Transverse colon (tissue), 4 donors: ENCODE results near the gene ALMS1. TPM values are rescaled to one million over a fixed set of nuclear protein-coding genes. Genes with fewer than 3 reads are reported as not detected.

Experiments used
- DNase-seq: peaks from one replicate; pipeline ENCODE4 v3.0.0-alpha.2; 2019
- H3K27ac ChIP-seq, 4 donors: fragments of 200-600 bp; sonication (generic); 2 replicates each; pipeline ENCODE4 v1.5.1; 2016 to 2018; ENCODE audit warnings: inconsistent platforms in 4 of 4
- H3K27me3 ChIP-seq: fragments of 200-600 bp; sonication (generic); 2 replicates; pipeline ENCODE4 v1.5.1; 2017; ENCODE audit warnings: inconsistent platforms
- H3K36me3 ChIP-seq, 4 donors: fragments of 200-600 bp; sonication (generic); 2 replicates each; pipeline ENCODE4 v1.5.1; 2017 to 2019; ENCODE audit warnings: inconsistent platforms in 4 of 4
- H3K4me1 ChIP-seq, 4 donors: fragments of 200-600 bp; sonication (generic); 2 replicates each; pipeline ENCODE4 v1.5.1; 2017 to 2020; ENCODE audit warnings: inconsistent platforms in 4 of 4
- H3K4me3 ChIP-seq, 4 donors: fragments of 200-600 bp; sonication (generic); 1 replicate in 1 of 4; 2 replicates in 3 of 4; pipeline versions ENCODE4 v1.5.1 to v1.6.1; 2017 to 2019; ENCODE audit warnings: inconsistent platforms in 4 of 4
- H3K9me3 ChIP-seq, 2 donors: fragments of 200-600 bp; sonication (generic); 2 replicates each; pipeline ENCODE4 v1.5.1; 2017 to 2019; ENCODE audit warnings: inconsistent platforms in 2 of 2
- EP300 ChIP-seq: sonication (generic); formaldehyde crosslinking; IDR thresholded peaks from one replicate; pipeline ENCODE4 v1.6.1; 2017; ENCODE audit warnings: antibody characterized with exemption, low read depth
- POLR2A ChIP-seq: fragments of 450-650 bp; IDR thresholded peaks from one replicate; pipeline ENCODE4 v1.6.1; 2016; ENCODE audit warnings: antibody characterized with exemption, mild to moderate bottlenecking, moderate library complexity
- POLR2AphosphoS5 ChIP-seq, 3 donors: sonication (generic); formaldehyde crosslinking; IDR thresholded peaks; one replicate each; pipeline ENCODE4 v1.6.1; 2016; ENCODE audit warnings: antibody characterized with exemption in 3 of 3
- WGBS, 2 donors: methylation state at CpG; one replicate each; pipeline ENCODE4 v1.1.5; 2018; ENCODE audit warnings: low coverage in 1 of 2; 5-methylcytosine and 5-hydroxymethylcytosine counted together
- in situ Hi-C, 4 donors: fragments of 200-750 bp; cut with MboI; loops; one replicate each; pipeline versions ENCODE4 v1.15.0 to v1.15.1; 2017; ENCODE audit warnings: low sequenced_read_pairs in 3 of 4, low pct_ligation_motif_present in 1 of 4, low pct_unique_long_range_greater_than_20kb in 1 of 4
- intact Hi-C: fragments of 100-400 bp; cut with DNase I; formaldehyde crosslinking; loops from one replicate; pipeline ENCODE4 v1.15.1; 2023; ENCODE audit warnings: low total_unique reads
- total RNA-seq, 4 donors: library from RNA; depleted of rRNA; stranded (reverse); fragments of >200 nt; gene quantifications; one replicate each; pipeline ENCODE4 v1.1.0, GENCODE V29; 2016
- TF ChIP-seq, protein P1 (sequence below), 5 experiments: fragments of 200-600 bp in 3 of 5; fragments of 450-650 bp in 2 of 5; sonication (generic) in 3 of 5; IDR thresholded peaks; 1 replicate in 2 of 5; 2 replicates in 3 of 5; pipeline ENCODE4 v1.5.1; 2016 to 2017; ENCODE audit warnings: antibody characterized with exemption in 5 of 5, inconsistent platforms in 3 of 5, mild to moderate bottlenecking in 2 of 5, moderate library complexity in 1 of 5

The ALMS1 gene
- total RNA-seq, 4 donors from 2014 or later, result 22.4 to 72.4 (median 29.9) TPM

DNA sequence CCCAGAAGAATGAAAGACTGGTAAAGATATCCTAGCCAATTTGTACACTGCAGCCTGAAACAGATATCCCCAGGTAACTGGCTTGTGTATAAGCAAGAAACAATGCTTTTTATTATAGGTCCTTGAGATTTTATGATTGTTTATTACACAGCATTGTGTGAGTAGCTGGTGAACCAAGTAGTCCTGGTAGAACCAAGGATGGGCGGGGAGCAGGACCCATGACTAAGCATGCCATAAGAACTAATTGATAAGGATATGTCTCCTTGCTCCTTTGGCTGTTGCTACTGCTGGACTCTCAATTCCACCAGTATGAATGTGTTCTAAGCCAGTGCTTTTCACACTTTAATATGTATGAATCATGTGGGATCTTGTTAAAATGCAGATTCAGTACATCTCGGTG lies 12.3 kb upstream of the ALMS1 start:
- in situ Hi-C loops (no loop called here), intact Hi-C loops (no loop called here)
- Histone ChIP-seq H3K36me3 (no peaks in the 10 kb centered on the region), H3K4me3 (no peak overlapping the region), H3K9me3 (no peaks in the 10 kb centered on the region), H3K27me3 (peaks cover 17% of the 10 kb centered on the region), H3K27ac (no peak overlapping the region), H3K4me1 (no peaks in the 10 kb centered on the region)
- TF ChIP-seq, protein P1, sequence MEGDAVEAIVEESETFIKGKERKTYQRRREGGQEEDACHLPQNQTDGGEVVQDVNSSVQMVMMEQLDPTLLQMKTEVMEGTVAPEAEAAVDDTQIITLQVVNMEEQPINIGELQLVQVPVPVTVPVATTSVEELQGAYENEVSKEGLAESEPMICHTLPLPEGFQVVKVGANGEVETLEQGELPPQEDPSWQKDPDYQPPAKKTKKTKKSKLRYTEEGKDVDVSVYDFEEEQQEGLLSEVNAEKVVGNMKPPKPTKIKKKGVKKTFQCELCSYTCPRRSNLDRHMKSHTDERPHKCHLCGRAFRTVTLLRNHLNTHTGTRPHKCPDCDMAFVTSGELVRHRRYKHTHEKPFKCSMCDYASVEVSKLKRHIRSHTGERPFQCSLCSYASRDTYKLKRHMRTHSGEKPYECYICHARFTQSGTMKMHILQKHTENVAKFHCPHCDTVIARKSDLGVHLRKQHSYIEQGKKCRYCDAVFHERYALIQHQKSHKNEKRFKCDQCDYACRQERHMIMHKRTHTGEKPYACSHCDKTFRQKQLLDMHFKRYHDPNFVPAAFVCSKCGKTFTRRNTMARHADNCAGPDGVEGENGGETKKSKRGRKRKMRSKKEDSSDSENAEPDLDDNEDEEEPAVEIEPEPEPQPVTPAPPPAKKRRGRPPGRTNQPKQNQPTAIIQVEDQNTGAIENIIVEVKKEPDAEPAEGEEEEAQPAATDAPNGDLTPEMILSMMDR (IDR thresholded peaks at IDR 0.05), result no peak
- no peak for TF ChIP-seq POLR2AphosphoS5 (IDR thresholded peaks at IDR 0.05)
- TF ChIP-seq POLR2A, result no peak
- no peak for TF ChIP-seq EP300
- peak; percentile 19 for DNase-seq
- WGBS, 2 donors, result 61% methylated on average over 2 of the region's 2 CpGs; no CpG with 5 or more reads in 1 of the 2 donors

DNA sequence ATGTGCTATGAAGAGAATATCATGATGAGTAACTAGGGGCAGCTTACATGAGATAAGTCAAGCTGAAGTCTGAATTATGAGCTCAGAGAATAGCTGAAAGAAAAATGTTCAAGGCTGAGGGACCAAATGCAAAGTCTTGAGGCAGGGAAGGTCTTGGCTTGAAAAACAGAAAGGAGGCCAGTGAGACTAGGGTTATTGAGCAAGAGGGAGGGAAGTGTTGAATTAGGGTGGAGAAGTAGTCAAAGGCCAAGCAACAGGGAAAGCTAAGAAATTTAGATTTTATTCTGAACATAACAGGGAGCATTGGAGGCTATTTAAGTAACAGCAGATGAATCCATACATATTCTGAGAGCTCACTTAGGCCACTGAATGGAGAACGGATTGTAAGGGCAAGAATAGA lies 11.4 kb upstream of the ALMS1 start:
- no peaks in the 10 kb centered on the region for H3K36me3 ChIP-seq
- TF ChIP-seq EP300 (no peak), POLR2AphosphoS5 (IDR thresholded peaks at IDR 0.05) (no peak), POLR2A (no peak)
- TF ChIP-seq, protein P1 (IDR thresholded peaks at IDR 0.05), result no peak
- DNase-seq, result no peak
- no peaks in the 10 kb centered on the region for H3K4me1 ChIP-seq
- no peak overlapping the region for H3K27ac ChIP-seq
- H3K9me3 ChIP-seq, result no peaks in the 10 kb centered on the region
- WGBS, 2 donors, result 83% methylated on average over 1 of the region's 1 CpG; no CpG with 5 or more reads in 1 of the 2 donors
- in situ Hi-C loops (no loop called here), intact Hi-C loops (no loop called here)
- peaks cover 21% of the 10 kb centered on the region for H3K27me3 ChIP-seq
- no peak overlapping the region for H3K4me3 ChIP-seq

DNA sequence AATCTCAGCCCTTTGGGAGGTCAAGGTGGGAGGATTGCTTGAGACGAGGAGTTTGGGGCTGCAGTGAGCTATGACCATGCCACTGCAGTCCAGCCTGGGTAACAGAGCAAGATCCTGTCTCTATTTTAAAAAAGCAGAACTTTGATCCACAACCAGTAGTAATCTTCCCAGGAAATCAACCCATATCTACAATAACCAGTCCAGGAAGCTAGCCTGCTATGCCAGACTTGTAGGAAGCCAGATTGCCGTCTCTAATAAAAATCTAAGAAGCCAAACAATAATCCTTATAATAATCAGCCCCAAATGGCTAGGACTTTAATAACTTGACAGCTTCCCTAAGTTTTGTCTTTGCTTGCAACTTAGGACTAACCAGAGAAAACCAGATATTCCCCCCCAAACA lies 9.0 kb upstream of the ALMS1 start:
- DNase-seq, result no peak
- H3K27ac ChIP-seq, result no peak overlapping the region
- in situ Hi-C loops (no loop called here), intact Hi-C loops (no loop called here)
- WGBS, 2 donors, result 75 to 92% methylated on average over 1 to 2 of the region's 2 CpGs
- H3K4me3 ChIP-seq, result no peak overlapping the region
- no peaks in the 10 kb centered on the region for H3K36me3 ChIP-seq
- peaks cover 28% of the 10 kb centered on the region for H3K27me3 ChIP-seq
- no peaks in the 10 kb centered on the region for H3K9me3 ChIP-seq
- TF ChIP-seq POLR2A (no peak), EP300 (no peak), POLR2AphosphoS5 (IDR thresholded peaks at IDR 0.05) (no peak)
- TF ChIP-seq, protein P1 (IDR thresholded peaks at IDR 0.05), result no peak
- no peaks in the 10 kb centered on the region for H3K4me1 ChIP-seq

DNA sequence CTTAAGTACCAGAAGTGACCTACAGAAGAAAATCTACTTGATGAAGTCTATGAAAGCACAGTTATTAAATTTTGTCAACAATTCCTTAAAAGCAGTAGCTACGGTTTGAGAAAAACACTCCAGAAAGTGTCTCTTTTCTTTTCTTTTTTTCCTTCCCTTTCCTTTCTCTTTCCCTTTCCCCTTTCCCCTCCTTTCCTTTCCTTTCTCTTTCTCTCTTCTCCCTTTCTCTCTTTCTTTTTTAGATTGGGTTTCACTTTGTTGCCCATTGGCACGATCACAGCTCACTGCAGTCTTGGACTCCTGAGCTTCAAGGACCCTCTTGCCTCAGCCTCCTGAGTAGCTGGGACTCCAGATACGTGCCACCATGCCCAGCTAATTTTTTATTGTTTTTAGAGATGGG lies 2.6 kb upstream of the ALMS1 start:
- H3K4me3 ChIP-seq, result no peak overlapping the region
- peaks cover 10% of the 10 kb centered on the region for H3K27me3 ChIP-seq
- DNase-seq, result no peak
- no peaks in the 10 kb centered on the region for H3K36me3 ChIP-seq
- H3K4me1 ChIP-seq, result peaks cover 0 to 18% (median 11%) of the 10 kb centered on the region in 4 donors
- in situ Hi-C loops (no loop called here), intact Hi-C loops (loop anchor here (10.0 kb wide), 1 partner anchor 138 kb away; no protein-coding TSS in a partner anchor)
- no peaks in the 10 kb centered on the region for H3K9me3 ChIP-seq
- WGBS, 2 donors, result 54 to 81% methylated on average over 2 to 3 of the region's 3 CpGs
- H3K27ac ChIP-seq, result no peak overlapping the region
- TF ChIP-seq EP300, result no peak
- TF ChIP-seq, protein P1 (IDR thresholded peaks at IDR 0.05), result no peak
- TF ChIP-seq POLR2A, result no peak
- no peak for TF ChIP-seq POLR2AphosphoS5 (IDR thresholded peaks at IDR 0.05)
